Mononuclear cell (primary cell): ENCODE measurements around the gene CACNA1B. TPM values are rescaled to one million over a fixed set of nuclear protein-coding genes. Genes with fewer than 3 reads are reported as not detected.

Experiments used
- H3K27me3 ChIP-seq: 2 replicates; pipeline ENCODE4 v1.6.0; 2011; ENCODE audit warnings: low read length, control low read depth; ENCODE audit not compliant: insufficient read depth
- H3K4me1 ChIP-seq: 2 replicates; pipeline ENCODE4 v1.5.1; 2011; ENCODE audit warnings: mild to moderate bottlenecking, low read length, control low read depth; ENCODE audit not compliant: insufficient read depth
- H3K4me3 ChIP-seq: 2 replicates; pipeline ENCODE4 v1.5.1; 2011; ENCODE audit warnings: mild to moderate bottlenecking, low read length, moderate library complexity
- H3K9me3 ChIP-seq: 2 replicates; pipeline ENCODE4 v1.5.1; 2011; ENCODE audit warnings: low read depth, mild to moderate bottlenecking, control low read depth, low read length
- total RNA-seq: library from RNA; depleted of rRNA; stranded (reverse); fragments of >200 nt; gene quantifications from one replicate; pipeline ENCODE4 v1.2.3, GENCODE V29; 2012

CACNA1B gene
- total RNA-seq, 1 donor: under 0.01 TPM

DNA sequence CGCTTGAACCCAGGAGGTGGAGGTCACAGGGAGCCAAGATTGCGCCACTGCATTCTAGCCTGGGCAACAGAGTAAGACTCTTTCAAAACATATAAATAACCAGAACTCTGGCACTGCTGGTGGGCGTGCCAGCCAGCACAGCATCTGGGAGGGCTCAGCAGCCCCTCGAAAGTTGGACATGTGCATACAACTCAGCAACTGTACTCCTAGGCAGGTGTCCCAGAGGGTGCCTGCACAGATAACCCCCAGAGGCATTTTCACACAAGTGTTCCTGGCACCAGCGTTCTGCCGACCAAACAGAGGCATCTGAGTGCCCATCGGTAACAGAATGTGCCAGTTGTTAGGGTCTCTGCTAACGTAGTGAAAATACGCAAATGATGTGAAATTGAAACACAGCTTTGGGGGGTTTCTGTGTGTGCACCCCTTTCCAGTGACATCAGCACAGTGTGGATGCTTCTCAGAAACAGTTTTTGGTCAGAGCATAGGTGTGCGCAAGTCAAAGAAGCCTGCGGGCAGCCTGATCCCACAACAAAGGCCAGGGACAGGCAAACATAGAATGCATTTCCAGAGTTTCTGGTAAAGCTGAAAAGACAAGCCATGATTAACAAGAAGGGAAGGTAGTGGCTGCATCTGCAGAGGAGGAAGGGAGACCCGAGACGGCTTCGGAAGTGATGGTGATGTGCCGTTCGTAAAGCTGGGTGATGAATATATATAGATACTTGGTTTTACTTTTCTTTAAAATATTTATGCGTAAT is 190.2 kb downstream of the CACNA1B start:
- Histone ChIP-seq H3K9me3 (no peaks in the 10 kb centered on the region), H3K4me3 (no peak overlapping the region), H3K27me3 (no peaks in the 10 kb centered on the region), H3K4me1 (no peaks in the 10 kb centered on the region)

DNA sequence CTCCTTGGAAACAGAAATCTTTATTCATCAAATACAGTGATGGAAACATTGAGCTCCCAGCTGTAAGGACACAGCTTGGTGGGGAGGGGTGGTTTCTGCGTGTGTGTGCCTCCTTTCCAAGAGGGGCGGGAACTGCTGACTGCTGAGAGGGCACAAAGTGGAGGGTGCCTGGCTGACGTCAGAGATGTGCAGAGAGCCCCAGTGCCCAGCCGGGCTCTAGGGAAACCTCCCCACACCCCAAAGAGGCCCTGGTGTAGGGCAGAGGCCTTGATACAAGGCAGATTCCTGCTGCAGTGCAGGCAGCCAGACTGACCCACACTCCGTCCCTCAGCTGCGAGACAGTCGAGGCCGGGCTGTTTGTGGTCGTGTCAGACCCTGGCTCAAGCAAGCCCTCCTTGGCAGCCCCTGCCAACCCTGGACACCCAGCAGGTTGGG is 191.0 kb downstream of the CACNA1B start:
- H3K4me1 ChIP-seq: no peaks in the 10 kb centered on the region
- no peaks in the 10 kb centered on the region for H3K9me3 ChIP-seq
- no peak overlapping the region for H3K4me3 ChIP-seq
- H3K27me3 ChIP-seq: no peaks in the 10 kb centered on the region

GRCh38 chr9:138069731-138070456 is 192.3 kb downstream of the CACNA1B start:
- Histone ChIP-seq H3K4me1 (no peaks in the 10 kb centered on the region), H3K9me3 (no peaks in the 10 kb centered on the region), H3K4me3 (no peak overlapping the region), H3K27me3 (no peaks in the 10 kb centered on the region)

- Histone ChIP-seq H3K9me3 (no peaks in the 10 kb centered on the region), H3K27me3 (no peaks in the 10 kb centered on the region), H3K4me1 (no peaks in the 10 kb centered on the region), H3K4me3 (no peak overlapping the region)
Measured at GRCh38 chr9:138070815-138071214, 193.2 kb downstream of the CACNA1B start.

- Histone ChIP-seq H3K27me3 (no peaks in the 10 kb centered on the region), H3K4me1 (no peaks in the 10 kb centered on the region), H3K9me3 (no peaks in the 10 kb centered on the region), H3K4me3 (no peak overlapping the region)
Measured at GRCh38 chr9:138071292-138071691, 193.7 kb downstream of the CACNA1B start.

DNA sequence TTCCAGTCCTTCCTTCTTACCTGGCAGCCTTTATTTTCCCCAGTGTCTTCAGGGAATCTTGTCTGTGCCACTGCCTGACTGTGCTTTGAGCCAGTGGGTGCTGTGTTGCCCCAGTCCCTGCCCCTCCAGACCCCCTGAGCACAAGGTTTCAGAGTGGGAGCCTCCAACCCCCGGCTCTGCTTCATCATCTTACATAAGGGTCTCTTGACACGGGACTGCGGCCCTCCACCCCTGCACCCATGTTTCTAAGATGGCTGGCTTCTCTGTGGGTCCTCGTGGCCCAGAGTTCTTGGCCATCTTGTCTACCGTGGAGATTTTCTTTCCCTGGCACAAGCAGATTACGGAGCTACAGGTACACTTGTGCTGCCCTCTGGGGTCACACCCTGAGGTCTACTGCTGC is 194.1 kb downstream of the CACNA1B start:
- H3K4me3 ChIP-seq: no peak overlapping the region
- H3K9me3 ChIP-seq: no peaks in the 10 kb centered on the region

GRCh38 chr9:138072161-138072842 is 194.7 kb downstream of the CACNA1B start:
- Histone ChIP-seq H3K27me3 (no peaks in the 10 kb centered on the region), H3K4me3 (no peak overlapping the region), H3K4me1 (no peaks in the 10 kb centered on the region), H3K9me3 (no peaks in the 10 kb centered on the region)

More for the DNA sequence above, 194.1 kb downstream of the CACNA1B start:
- H3K4me1 ChIP-seq: no peaks in the 10 kb centered on the region
- no peaks in the 10 kb centered on the region for H3K27me3 ChIP-seq

GRCh38 chr9:138072897-138073296 is 195.3 kb downstream of the CACNA1B start:
- no peaks in the 10 kb centered on the region for H3K9me3 ChIP-seq
- H3K4me3 ChIP-seq: no peak overlapping the region
- H3K4me1 ChIP-seq: no peaks in the 10 kb centered on the region
- H3K27me3 ChIP-seq: no peaks in the 10 kb centered on the region

GRCh38 chr9:138073408-138073807 is 195.8 kb downstream of the CACNA1B start:
- Histone ChIP-seq H3K4me1 (no peaks in the 10 kb centered on the region), H3K4me3 (no peak overlapping the region), H3K27me3 (no peaks in the 10 kb centered on the region), H3K9me3 (no peaks in the 10 kb centered on the region)

DNA sequence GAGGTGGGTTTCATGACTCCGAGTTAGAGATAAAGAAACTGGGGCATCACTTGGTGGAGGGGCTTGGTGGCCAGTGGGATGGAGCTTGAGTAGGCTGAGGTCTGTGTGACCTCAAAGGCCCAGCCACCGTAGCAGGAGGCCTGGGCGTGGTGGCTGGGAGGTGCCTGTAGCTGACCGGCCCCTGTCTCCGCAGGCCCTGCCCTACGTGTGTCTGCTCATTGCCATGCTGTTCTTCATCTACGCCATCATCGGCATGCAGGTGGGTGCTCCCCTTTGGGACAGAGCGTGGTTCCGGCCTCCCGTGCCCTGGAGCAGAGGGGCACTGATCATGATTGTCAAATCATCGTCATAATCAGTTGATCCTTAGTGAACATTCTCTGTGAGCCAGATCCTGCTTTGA is 196.2 kb downstream of the CACNA1B start:
- no peak overlapping the region for H3K4me3 ChIP-seq
- H3K27me3 ChIP-seq: no peaks in the 10 kb centered on the region
- no peaks in the 10 kb centered on the region for H3K9me3 ChIP-seq
- no peaks in the 10 kb centered on the region for H3K4me1 ChIP-seq

GRCh38 chr9:138074516-138074915 is 196.9 kb downstream of the CACNA1B start:
- Histone ChIP-seq H3K27me3 (no peaks in the 10 kb centered on the region), H3K4me3 (no peak overlapping the region), H3K4me1 (no peaks in the 10 kb centered on the region), H3K9me3 (no peaks in the 10 kb centered on the region)

DNA sequence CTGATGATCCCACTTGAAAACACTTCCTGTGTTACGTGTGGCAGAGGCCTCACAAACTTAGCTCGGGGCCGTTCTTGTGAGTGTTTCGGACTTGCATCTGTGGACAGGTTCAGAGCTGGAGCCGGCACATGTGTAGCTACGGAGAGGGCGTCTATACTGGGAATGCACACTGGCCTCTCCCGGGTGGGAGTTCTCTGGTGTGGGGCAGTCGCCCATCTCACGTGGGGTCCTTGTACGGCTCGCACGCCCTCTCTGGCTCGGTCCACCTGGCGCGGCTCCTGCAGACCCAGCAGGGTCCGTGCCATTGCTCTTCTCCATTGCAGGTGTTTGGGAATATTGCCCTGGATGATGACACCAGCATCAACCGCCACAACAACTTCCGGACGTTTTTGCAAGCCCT is 197.9 kb downstream of the CACNA1B start:
- H3K27me3 ChIP-seq: no peaks in the 10 kb centered on the region
- no peak overlapping the region for H3K4me3 ChIP-seq

GRCh38 chr9:138075961-138076649 is 198.5 kb downstream of the CACNA1B start:
- H3K4me1 ChIP-seq: no peaks in the 10 kb centered on the region
- H3K4me3 ChIP-seq: no peak overlapping the region
- H3K27me3 ChIP-seq: no peaks in the 10 kb centered on the region
- no peaks in the 10 kb centered on the region for H3K9me3 ChIP-seq

More for the DNA sequence above, 197.9 kb downstream of the CACNA1B start:
- Histone ChIP-seq H3K9me3 (no peaks in the 10 kb centered on the region), H3K4me1 (no peaks in the 10 kb centered on the region)

DNA sequence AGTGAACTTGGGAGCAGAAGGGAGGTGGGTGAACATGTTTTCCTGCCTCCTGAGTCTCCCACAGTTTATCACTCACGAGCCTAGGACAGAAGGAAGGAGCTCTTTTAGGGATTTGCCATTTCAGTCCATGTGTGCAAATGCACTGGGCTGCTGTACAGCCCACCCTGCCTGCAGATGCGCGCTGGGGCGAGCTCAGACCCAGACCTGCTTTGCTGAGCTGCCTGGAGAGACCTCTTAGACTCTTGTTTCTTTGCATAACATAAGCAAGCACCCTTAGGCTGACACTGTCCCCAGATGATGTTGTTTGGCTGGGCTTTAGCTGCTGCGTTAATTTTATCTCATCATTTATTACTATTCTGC is 199.0 kb downstream of the CACNA1B start:
- H3K27me3 ChIP-seq: no peaks in the 10 kb centered on the region
- H3K4me1 ChIP-seq: no peaks in the 10 kb centered on the region
- no peaks in the 10 kb centered on the region for H3K9me3 ChIP-seq
- H3K4me3 ChIP-seq: no peak overlapping the region

DNA sequence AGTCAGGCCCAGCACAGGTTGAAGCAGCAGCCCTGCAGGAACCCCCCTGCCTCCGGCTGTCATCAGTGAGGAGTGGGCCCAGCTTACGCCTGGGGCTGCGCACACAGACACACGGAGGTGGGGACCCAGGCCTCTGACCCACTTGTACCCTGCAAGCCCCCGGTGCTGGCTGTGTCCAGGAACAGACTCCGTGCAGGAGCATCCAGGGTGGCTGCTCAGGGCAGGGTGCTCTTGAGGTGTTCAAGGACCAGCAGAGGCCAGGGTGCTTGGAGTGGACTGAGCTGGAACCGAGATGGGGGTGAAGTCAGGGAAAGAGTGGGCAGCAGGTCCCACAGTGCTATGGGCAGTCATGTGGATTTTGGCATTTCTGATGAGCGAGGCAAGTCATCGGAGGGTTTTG is 199.5 kb downstream of the CACNA1B start:
- Histone ChIP-seq H3K27me3 (no peaks in the 10 kb centered on the region), H3K4me3 (no peak overlapping the region), H3K9me3 (no peaks in the 10 kb centered on the region), H3K4me1 (no peaks in the 10 kb centered on the region)
